Measurements from ENCODE around the gene TULP4. TPM values are rescaled to one million over a fixed set of nuclear protein-coding genes. Genes with fewer than 3 reads are reported as not detected.

The TULP4 gene
- total RNA-seq, 2 donors from 2014 or later: 111 to 119 TPM

DNA sequence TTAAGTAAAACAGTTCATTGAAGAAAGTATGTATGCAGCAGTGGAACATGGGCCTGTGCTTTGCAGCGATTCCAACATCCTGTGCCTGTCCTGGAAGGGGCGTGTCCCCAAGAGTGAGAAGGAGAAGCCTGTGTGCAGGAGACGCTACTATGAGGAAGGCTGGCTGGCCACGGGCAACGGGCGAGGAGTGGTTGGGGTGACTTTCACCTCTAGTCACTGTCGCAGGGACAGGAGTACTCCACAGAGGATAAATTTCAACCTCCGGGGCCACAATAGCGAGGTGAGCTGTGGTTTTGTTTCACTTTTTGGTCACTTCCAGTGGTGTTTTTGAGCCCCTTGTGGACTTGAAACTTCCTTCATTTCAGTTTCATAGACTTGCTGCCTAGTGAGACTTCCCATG lies 1.7 kb downstream of the TULP4 start:
- no peak overlapping the region for H3K27ac ChIP-seq
- no peak for DNase-seq (ENCODE audit: low spot score)
- no peaks in the 10 kb centered on the region for H3K9me3 ChIP-seq
- H3K27me3 ChIP-seq (replicated peaks; ENCODE audit: insufficient read depth): no peaks in the 10 kb centered on the region
- H3K4me3 ChIP-seq: no peak overlapping the region
- intact Hi-C loops (cut with DNase I): no loop called here
- no peaks in the 10 kb centered on the region for H3K36me3 ChIP-seq
- TF ChIP-seq POLR2AphosphoS5 (IDR thresholded peaks at IDR 0.05): no peak
- TF ChIP-seq, protein P1, sequence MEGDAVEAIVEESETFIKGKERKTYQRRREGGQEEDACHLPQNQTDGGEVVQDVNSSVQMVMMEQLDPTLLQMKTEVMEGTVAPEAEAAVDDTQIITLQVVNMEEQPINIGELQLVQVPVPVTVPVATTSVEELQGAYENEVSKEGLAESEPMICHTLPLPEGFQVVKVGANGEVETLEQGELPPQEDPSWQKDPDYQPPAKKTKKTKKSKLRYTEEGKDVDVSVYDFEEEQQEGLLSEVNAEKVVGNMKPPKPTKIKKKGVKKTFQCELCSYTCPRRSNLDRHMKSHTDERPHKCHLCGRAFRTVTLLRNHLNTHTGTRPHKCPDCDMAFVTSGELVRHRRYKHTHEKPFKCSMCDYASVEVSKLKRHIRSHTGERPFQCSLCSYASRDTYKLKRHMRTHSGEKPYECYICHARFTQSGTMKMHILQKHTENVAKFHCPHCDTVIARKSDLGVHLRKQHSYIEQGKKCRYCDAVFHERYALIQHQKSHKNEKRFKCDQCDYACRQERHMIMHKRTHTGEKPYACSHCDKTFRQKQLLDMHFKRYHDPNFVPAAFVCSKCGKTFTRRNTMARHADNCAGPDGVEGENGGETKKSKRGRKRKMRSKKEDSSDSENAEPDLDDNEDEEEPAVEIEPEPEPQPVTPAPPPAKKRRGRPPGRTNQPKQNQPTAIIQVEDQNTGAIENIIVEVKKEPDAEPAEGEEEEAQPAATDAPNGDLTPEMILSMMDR (IDR thresholded peaks at IDR 0.05): no peak
- TF ChIP-seq POLR2A (IDR thresholded peaks at IDR 0.05): no peak
- H3K4me1 ChIP-seq (replicated peaks): no peaks in the 10 kb centered on the region
- WGBS: 73% methylated on average over 9 of the region's 9 CpGs

DNA sequence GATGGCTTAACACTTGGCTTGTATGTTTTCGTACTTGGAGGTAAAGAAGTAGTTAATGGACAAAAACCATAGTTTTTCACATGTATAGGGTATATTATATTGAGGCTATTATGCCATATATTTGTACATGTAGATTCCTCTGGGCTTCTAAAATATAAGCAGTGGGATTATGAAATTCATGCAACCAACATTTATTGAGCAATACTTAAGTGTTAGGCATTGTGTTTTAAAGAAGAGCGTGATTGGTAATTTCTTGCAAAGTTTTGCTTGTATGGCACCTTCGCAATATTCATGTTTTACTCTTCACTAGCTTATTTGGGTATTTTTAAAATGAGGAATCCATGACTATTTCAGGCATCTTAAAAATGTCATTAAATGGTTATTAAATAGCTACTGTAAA lies 2.5 kb downstream of the TULP4 start:
- no peak for DNase-seq (ENCODE audit: low spot score)
- intact Hi-C loops (cut with DNase I): no loop called here
- Histone ChIP-seq H3K4me1 (replicated peaks) (no peaks in the 10 kb centered on the region), H3K27me3 (replicated peaks; ENCODE audit: insufficient read depth) (no peaks in the 10 kb centered on the region), H3K9me3 (no peaks in the 10 kb centered on the region), H3K4me3 (no peak overlapping the region), H3K27ac (no peak overlapping the region), H3K36me3 (no peaks in the 10 kb centered on the region)
- WGBS: 95% methylated on average over 3 of the region's 3 CpGs
- TF ChIP-seq POLR2A (IDR thresholded peaks at IDR 0.05) (no peak), POLR2AphosphoS5 (IDR thresholded peaks at IDR 0.05) (no peak)
- TF ChIP-seq, protein P1 (IDR thresholded peaks at IDR 0.05): no peak

DNA sequence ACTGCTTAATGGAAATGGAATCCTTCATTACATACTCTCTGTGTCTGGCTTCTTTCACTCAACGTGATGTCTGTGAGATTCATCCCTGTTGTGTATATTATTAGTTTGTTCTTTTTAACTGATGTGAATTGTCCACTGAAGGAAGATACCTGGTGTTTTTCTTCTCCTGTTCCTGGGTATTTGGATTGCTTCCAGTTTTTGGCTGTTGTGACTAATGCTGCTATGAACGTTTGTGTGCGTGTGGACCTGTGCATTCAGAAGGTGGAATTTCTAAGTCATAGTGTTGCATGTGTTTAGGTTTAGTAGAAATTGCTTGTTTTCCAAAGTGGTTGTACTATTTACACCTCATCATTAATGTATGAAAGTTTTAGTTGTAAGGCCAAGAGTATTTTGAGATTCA lies 3.8 kb downstream of the TULP4 start:
- no peak for DNase-seq (ENCODE audit: low spot score)
- Histone ChIP-seq H3K27me3 (replicated peaks; ENCODE audit: insufficient read depth) (no peaks in the 10 kb centered on the region), H3K36me3 (no peaks in the 10 kb centered on the region), H3K9me3 (no peaks in the 10 kb centered on the region), H3K4me3 (no peak overlapping the region), H3K27ac (no peak overlapping the region), H3K4me1 (replicated peaks) (no peaks in the 10 kb centered on the region)
- WGBS: 59% methylated on average over 3 of the region's 3 CpGs
- intact Hi-C loops (cut with DNase I): no loop called here
- TF ChIP-seq, protein P1 (IDR thresholded peaks at IDR 0.05): no peak
- TF ChIP-seq POLR2A (IDR thresholded peaks at IDR 0.05) (no peak), POLR2AphosphoS5 (IDR thresholded peaks at IDR 0.05) (no peak)

DNA sequence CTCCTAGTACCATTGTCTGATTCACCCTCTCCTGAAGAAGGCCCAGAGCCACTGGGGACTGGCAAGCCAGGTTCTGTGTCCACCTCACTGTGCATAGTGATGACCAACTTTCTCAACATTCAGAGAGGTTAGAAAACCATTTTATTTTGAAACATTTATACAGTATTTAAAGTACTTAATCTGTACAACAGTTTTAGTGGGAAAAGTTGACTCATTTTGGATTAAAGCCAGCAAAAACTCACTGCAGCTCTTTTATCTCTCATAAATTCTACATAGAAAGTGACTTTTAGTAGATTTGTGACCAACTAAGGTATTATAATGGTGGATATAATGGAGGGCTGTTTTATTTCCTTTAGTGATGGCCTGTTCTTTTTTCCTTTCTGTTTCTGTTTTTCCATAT lies 9.7 kb downstream of the TULP4 start:
- TF ChIP-seq, protein P1 (IDR thresholded peaks at IDR 0.05): no peak
- TF ChIP-seq POLR2AphosphoS5 (IDR thresholded peaks at IDR 0.05) (no peak), POLR2A (IDR thresholded peaks at IDR 0.05) (no peak)
- Histone ChIP-seq H3K4me1 (replicated peaks) (no peaks in the 10 kb centered on the region), H3K9me3 (no peaks in the 10 kb centered on the region), H3K27me3 (replicated peaks; ENCODE audit: insufficient read depth) (no peaks in the 10 kb centered on the region), H3K27ac (no peak overlapping the region), H3K36me3 (no peaks in the 10 kb centered on the region), H3K4me3 (no peak overlapping the region)
- intact Hi-C loops (cut with DNase I): no loop called here
- DNase-seq (ENCODE audit: low spot score): no peak

DNA sequence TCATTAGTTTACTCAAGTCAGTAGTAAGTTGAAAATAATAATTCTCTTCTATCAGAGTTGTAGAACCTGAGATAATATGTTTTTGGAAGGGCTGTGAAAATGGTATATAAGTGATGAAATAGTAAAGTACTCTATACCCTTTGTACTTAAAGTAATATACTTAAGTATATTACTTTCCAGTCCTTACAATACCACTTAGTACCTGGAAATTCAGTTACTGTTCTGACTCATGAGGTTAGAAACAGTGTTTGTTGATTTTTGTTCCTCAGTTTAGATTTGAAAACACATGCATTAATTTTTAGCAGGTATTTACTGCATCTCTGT lies 10.1 kb downstream of the TULP4 start:
- no peaks in the 10 kb centered on the region for H3K27me3 ChIP-seq (replicated peaks; ENCODE audit: insufficient read depth)

More for the DNA sequence above, 10.1 kb downstream of the TULP4 start:
- no peak for DNase-seq (ENCODE audit: low spot score)
- no peak for TF ChIP-seq POLR2AphosphoS5 (IDR thresholded peaks at IDR 0.05)
- TF ChIP-seq, protein P1 (IDR thresholded peaks at IDR 0.05): no peak
- TF ChIP-seq POLR2A (IDR thresholded peaks at IDR 0.05): no peak
- Histone ChIP-seq H3K27ac (no peak overlapping the region), H3K4me1 (replicated peaks) (no peaks in the 10 kb centered on the region), H3K4me3 (no peak overlapping the region), H3K9me3 (no peaks in the 10 kb centered on the region), H3K36me3 (no peaks in the 10 kb centered on the region)
- intact Hi-C loops (cut with DNase I): no loop called here

All from prostate gland (tissue), 2 donors.